Kidney glomerular epithelial cell (primary cell): ENCODE measurements around the gene FGFRL1.

Source experiments
- DNase-seq: peaks from one replicate; lab custom pipeline; 2025; lab: John Stamatoyannopoulos, UW

Gene FGFRL1

GRCh38 chr4:1075809-1076699 lies 64.6 kb downstream of the FGFRL1 start:
- no peak for DNase-seq
